Testis (tissue), 2 donors: ENCODE data around the gene CCDC124.

Experiments
- POLR2A ChIP-seq: fragments of 450-650 bp; IDR thresholded peaks from one replicate; pipeline ENCODE4 v1.6.1; 2017; ENCODE audit warnings: antibody characterized with exemption, mild to moderate bottlenecking, moderate library complexity
- TF ChIP-seq, protein P1 (sequence below), 3 experiments: fragments of 450-650 bp in 2 of 3; fragments of 200-600 bp in 1 of 3; sonication (generic) in 1 of 3; IDR thresholded peaks; one replicate each; pipeline ENCODE4 v1.5.1; 2016 to 2019; ENCODE audit warnings: antibody characterized with exemption in 3 of 3, mild to moderate bottlenecking in 2 of 3, moderate library complexity in 1 of 3

DNA sequence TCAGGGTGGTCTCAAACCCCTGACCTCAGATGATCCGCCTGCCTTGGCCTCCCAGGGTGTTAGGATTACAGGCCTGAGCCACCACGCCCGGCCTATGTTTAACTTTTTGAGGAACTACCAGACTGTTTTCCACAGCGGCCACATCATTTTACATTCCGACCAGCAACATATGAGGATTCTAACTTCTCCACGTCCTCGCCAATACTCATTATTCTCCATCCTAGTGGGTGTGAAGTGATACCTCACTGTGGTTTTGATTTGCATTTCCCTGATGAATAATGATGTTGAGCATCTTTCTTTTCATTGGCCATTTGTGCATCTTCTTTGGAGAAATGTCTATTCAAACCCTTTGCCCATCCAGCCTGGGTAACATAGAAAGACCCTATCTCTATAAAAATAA, 46.3 kb upstream of the CCDC124 start:
- TF ChIP-seq, protein P1, sequence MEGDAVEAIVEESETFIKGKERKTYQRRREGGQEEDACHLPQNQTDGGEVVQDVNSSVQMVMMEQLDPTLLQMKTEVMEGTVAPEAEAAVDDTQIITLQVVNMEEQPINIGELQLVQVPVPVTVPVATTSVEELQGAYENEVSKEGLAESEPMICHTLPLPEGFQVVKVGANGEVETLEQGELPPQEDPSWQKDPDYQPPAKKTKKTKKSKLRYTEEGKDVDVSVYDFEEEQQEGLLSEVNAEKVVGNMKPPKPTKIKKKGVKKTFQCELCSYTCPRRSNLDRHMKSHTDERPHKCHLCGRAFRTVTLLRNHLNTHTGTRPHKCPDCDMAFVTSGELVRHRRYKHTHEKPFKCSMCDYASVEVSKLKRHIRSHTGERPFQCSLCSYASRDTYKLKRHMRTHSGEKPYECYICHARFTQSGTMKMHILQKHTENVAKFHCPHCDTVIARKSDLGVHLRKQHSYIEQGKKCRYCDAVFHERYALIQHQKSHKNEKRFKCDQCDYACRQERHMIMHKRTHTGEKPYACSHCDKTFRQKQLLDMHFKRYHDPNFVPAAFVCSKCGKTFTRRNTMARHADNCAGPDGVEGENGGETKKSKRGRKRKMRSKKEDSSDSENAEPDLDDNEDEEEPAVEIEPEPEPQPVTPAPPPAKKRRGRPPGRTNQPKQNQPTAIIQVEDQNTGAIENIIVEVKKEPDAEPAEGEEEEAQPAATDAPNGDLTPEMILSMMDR (IDR thresholded peaks at IDR 0.05), result no peak
- TF ChIP-seq POLR2A, result no peak
